HG03108 (cell line): ENCODE data around the gene FADD.

Experiments used
- ATAC-seq: cut with Tn5 transposase; IDR thresholded peaks from one replicate; pipeline ENCODE4 v1.9.1; 2021; ENCODE audit warnings: moderate library complexity; ENCODE audit not compliant: unreplicated experiment

FADD gene, protein sequence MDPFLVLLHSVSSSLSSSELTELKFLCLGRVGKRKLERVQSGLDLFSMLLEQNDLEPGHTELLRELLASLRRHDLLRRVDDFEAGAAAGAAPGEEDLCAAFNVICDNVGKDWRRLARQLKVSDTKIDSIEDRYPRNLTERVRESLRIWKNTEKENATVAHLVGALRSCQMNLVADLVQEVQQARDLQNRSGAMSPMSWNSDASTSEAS

DNA sequence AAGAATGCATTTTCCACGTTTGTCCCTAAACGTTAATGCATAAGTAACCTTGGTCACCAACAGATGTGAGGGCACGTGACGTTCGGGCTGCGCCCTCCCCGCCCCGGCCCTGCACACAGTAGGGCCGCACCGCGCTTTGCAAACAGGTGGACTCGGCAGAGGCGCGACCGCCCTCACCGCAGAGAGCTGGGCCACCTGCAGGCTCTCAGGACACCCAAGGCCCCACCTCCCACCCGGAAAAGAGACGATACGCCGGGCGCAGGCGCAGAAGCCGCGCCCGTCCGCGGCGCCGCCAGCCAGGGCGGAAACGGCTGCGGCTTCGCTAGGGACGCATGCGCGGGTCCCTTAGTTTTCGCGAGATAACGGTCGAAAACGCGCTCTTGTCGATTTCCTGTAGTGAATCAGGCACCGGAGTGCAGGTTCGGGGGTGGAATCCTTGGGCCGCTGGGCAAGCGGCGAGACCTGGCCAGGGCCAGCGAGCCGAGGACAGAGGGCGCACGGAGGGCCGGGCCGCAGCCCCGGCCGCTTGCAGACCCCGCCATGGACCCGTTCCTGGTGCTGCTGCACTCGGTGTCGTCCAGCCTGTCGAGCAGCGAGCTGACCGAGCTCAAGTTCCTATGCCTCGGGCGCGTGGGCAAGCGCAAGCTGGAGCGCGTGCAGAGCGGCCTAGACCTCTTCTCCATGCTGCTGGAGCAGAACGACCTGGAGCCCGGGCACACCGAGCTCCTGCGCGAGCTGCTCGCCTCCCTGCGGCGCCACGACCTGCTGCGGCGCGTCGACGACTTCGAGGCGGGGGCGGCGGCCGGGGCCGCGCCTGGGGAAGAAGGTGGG lies at the start of gene FADD:
FADD (plus strand) TSS at position 377 of the 831 bp plus-strand sequence; CDS start at position 541, 164 bp downstream.
- peak; percentile 68 for ATAC-seq

DNA sequence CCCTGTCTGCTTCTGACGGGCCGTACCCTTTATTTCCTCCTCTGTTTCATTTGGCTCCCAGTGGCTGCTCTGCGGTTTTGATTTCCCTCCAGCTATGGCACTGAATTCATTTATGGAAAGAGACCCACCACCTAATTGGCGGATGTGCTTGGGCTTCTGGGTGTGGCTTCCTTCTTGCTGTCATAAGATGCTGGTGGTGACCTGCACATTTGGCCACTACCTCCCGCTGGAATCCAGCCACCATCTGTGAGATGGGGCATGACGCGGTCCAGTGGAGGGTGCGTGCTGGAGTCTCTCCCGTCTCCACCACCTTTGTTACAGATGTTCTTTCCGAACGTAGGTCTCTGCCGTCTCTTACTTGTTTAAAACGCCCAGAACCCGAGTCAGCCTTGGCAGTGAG lies 47.7 kb upstream of the FADD start:
- no peak for ATAC-seq

DNA sequence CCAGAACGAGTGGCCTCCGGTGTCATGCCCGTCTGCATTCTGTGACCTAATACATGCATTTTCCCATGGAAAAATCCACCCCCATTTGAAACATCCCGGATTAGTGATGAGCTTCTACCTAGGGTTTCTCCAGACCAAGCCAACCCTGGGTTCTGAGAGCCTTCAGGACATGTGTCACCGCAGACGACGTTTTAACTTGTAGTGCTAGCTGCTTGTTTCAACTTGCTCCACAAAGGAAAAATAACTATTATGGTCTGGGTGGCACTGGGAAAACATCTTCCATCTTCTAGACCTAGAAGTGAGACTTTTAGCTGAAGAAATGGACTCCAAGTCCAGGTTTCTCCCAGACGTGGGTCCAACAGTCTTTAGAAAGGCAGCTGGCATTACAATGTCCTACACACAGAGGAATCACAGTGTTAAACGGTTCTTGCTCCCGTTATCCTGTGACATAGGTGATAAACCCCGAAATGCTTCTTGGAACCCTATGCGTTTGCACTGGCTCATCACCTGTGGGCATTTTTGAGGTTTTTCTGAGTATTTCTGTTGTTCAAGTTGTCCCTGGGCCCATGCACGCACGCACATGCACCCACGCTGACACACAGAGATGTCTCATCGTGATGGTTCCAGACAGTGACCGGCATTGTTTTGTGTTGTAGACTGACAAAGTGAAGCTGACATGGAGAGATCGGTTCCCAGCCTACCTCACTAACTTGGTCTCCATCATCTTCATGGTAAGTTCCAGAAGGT lies 46.6 kb upstream of the FADD start:
- no peak for ATAC-seq

DNA sequence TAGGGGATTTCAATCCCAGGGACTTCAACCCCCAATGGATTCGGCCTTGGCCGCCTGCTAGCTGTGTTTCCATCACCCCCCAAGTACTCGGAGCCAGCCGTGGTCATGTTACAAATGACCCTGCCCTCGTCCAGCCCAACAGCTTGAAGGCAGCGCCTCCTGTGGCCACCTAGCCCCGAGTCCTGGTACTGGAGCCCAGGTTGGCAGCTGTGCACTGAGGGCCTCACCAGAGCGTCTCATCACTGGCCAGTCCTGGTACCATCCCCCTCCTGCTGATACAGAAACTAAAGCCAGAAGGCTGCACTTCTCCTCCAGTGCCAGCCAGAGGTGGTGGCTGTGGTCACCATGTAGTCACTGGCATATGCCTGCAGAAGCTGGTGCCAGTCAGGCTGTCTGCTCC lies 44.9 kb upstream of the FADD start:
- ATAC-seq = no peak

DNA sequence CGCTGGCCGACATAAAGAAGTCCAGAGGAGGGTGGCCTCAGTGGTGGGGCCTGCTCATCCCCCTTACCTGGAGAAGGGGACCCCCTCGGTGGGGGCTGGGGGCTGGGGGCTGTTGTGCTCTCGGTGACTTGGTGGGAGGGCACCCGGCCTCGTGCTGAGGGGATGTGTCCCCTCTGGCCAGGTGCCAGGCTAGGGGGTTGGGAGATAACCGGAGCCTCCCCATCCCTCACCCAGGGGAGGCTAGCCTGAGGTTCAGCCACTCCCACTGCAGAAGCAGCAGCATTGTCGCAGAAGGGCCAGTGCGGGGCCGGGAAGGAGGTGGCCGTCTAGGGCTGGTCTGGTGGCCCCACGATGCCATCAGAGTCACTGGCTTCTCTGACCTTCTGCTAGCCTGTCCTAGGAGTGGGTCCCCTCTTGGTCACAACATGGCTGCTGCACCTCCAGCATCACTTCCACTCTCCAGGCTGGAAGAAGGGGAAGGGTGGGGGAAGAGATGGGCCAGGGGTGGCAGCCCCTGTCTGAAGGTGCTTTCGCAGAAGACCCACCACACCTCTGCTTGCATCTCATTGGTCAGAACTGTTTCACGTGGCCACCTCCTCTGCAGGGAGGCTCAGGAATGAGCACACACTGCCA lies 44.2 kb upstream of the FADD start:
- ATAC-seq = no peak

DNA sequence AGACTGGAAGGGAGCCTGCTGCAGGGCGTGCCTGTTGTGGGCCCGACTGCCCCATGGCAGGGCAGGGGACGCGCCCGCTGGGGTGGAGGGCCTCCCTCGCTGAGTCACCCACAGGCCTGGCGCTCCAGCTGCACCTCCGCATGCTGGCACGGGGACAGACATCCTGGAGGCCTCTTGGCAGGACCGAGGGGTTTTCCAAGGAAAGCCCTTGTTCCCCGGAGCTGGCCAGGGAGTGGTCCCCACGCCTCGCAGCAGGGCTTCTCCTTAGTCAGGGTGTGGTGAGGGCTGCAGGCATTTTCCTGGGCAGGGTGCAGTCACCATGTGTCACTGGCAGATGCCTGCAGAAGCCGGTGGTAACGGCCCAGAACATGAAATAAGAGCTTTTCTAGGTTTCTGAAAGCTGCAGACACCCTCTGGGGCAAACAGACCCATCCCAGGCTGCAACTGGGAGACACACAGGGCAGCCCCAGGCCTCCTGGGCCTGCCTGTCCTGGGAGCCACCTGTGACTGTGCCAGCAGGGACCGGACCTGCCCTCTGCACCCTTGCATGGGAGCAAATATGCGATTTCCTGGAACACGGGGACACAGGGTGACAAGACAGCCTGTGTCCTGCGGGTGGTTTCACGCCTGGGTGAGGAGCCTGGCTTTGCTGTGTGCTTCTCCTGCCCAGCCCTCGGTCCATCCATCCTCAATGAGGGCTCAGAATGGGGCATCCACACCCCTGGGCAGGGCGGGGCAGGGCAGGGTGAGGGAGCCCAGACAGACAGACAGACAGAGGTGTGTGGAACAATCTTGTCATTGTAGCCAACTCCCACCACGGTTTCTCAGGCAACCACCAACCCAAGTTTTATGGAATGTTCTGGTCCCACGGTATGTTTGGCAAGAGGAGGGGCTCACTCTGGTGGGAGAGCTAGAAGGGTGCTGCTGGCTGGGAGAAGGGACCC lies 43.2 kb upstream of the FADD start:
- no peak for ATAC-seq

DNA sequence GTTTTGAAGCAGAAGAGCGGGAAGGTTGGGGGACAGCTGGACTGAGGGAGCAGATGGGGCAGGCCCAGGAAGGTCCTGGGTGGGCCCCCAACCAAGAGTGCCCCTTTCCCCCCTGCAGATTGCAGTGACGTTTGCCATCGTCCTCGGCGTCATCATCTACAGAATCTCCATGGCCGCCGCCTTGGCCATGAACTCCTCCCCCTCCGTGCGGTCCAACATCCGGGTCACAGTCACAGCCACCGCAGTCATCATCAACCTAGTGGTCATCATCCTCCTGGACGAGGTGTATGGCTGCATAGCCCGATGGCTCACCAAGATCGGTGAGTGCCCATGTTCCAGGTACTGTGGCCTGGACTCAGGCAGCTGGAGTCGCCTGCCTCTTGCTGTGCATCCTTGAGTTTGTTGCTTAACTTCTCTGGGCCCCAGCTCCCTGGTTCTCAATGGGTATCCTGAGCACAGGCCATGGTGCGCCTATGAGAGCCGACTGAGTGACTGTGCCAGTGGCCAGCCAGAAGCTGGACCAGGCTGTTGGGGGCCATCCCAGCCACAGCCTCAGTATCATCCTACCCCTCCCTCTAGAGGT lies 42.0 kb upstream of the FADD start:
- no peak for ATAC-seq

DNA sequence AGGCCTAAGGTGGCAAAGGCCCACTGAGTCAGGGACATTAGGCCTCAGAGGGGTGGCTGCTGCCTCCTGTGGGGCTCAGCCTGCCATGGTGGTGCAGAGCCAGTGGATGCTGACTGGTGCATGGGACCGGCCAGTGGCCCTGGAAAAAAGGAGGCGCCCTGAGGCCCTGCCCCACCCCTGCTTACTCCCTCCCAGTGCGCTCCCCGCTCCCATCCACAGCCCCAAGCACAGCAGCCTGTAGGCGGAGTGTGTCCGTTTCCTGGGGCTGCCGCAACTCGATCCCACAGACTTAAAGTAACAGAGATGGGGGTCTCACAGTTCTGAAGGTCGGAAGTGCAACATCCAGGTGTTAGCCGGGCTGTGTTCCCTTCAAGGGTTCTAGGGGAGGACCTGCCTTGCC lies 38.4 kb upstream of the FADD start:
- no peak for ATAC-seq

DNA sequence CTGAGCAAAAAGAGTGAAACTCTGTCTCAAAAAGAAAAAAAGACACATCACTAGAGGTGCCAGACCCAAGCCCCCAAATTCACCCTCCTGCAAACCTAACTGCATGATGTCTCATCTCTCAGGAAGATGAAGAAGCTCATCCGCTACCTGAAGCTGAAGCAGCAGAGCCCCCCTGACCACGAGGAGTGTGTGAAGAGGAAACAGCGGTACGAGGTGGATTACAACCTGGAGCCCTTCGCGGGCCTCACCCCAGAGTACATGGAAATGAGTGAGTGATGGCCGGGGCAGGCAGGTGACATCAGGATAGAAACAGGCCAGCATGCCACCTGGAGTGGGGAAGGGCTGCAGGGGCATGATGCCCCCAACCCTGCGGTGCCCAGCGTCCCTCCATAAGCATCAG lies 36.0 kb upstream of the FADD start:
- ATAC-seq = no peak

DNA sequence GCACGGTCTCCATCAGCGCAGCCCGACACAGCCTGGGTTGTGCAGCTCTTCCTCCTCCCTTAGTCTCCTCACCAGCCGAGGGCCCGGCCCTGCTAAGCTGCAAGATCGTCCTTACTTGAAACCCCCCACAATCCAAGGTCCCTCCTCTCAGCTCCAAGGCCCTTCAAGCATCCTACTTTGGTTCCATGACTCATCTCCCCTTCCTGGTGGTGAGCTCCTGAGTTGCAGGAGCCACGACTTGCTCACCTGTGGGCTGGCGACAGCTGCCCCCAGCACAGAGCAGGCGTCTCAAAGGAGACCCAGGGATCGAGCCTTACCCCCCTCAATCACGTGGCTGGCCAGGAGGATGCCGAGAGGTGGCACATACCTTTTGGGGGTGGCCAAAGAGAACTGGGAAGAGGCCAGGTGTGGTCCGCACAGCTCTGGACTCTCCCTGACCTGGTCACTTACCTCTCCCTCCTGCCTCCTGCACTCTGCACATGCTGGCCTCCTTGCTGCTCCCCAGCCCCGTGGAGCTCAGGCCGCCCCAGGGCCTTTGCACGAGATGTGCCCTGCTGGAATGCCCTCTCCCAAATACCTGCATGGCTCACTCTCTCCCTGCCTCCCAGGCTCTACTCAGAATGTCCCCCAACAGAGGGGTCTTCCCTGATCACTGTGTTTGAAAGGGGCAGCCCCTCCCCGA lies 35.2 kb upstream of the FADD start:
- ATAC-seq = no peak

DNA sequence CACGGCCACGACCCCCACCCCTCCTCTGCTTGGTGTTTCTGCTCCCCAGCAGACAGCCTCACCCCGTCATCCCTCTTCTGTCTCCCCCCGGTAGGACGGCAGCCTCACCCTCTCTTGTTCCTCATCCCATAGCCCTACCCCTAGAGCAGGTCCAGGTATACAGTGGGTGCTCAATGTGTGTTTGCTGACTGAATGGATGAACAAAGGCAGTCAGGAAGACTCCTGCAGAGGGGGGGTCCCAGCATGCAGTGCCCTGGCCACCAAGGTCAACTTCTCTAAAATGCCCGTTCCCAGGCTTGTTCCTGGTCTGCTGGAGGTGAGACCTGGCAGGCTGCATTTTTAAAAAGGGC lies 34.7 kb upstream of the FADD start:
- no peak for ATAC-seq

DNA sequence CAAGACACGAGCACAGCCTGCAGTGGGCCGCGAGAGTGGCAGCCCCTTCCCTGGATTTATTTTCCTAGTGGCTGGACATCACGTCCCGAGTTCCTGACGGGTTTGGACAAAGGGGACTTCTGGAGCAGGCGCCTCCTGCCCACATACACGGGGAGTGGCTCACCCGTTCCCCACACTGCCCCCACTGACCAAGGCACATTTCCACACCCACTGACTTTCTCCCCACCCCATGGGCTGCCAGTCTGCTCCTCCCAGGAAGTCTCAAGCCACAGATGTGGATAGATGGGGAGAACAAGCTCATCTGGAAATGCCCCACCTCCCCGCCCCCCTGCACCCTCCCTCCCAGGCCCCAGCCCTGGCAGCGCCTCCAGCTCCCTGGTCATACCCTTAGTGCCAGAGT lies 34.0 kb upstream of the FADD start:
- ATAC-seq = no peak

DNA sequence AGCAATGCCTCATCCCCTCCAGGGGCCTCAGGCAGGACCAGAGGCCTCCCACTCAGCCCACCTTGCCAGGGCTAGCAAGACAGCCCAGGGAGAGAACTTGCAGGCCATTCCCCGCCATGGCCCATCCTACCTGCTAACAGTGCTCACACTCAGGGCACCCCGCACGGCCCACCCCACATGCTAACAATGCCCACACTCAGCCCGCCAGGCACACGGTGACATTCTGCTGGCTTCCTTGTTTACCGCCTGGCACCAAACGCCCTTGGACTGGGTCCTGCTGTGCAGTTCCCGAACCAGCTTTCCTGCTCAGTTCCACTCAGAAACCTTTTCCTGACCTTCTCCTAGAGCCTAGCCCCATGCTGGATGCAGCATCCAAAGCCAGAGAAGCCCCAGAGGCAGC lies 33.5 kb upstream of the FADD start:
- ATAC-seq = no peak

DNA sequence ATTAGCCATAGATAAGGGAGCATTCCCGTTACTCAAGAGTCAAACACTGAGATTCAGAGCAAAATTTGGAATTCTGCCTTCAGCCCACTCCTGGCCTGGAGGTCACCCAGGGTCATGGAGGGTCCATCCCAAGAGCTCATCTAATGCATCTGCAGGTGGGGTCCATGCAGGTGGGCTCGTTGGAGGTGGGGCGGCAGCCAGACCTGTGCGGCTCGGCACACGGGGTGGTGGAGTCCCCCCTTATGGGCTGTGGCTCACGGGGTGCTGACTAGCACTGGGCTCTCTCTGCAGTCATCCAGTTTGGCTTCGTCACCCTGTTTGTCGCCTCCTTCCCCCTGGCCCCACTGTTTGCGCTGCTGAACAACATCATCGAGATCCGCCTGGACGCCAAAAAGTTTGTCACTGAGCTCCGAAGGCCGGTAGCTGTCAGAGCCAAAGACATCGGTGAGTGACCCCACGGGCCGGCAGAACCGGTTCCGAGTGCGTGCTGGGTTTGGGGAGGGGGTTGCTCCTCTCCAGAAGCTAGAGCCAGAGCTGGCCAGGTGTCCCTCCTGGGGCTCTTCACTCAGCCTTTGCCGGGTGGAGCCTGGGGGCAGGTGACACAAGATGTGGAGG lies 32.4 kb upstream of the FADD start:
- no peak for ATAC-seq

DNA sequence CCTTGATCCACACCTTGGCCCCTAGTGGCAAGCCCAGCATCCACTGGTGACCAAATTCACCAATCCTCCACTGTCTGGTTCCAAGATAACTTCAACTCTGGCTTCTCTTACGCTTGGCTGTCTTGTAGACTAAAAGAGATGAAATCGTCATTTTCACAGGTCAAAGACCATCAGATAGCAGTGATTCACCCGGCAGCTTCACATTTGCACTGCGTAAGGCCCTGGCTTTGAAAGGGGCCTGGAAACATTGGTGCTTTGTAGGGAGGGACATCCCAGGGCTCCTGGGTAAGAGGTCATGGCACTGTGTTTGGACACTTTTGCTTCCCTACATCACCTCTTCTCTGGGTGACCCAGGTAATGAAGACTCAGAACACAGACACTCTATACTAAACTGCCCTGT lies 30.1 kb upstream of the FADD start:
- ATAC-seq = no peak

DNA sequence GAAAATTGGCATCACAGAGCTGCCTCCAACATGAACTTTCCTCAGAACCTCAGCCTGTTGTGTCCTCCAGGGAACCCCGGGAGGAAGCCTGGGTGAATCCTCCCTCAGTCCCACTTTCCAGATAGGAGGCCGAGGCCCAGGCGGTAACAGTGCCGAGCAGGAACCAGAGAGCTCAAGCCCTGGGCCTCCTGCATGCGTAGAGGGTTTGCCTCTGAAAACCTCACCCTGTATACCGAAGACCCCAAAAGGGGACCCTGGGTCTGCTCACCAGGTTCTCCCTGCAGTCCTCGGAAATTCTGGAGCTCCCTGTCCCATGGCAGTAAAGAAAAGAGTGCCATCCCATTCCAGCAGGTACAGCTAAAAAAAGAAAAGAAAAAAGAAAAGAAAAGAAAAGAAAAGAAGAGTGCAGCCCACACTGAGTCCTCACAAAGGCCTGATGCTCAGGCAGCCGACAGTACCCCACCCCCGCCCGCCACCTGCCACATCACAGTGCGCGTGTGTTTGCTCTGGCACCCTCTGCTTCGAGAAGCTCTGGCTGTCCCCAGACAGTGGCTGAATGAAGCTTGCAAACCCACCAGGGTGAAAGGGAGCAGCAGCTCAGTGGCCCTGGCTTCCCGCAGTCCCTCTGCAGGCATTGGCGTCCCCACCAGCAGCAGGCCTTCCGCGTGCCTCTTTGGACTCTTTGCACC lies 28.4 kb upstream of the FADD start:
- no peak for ATAC-seq

DNA sequence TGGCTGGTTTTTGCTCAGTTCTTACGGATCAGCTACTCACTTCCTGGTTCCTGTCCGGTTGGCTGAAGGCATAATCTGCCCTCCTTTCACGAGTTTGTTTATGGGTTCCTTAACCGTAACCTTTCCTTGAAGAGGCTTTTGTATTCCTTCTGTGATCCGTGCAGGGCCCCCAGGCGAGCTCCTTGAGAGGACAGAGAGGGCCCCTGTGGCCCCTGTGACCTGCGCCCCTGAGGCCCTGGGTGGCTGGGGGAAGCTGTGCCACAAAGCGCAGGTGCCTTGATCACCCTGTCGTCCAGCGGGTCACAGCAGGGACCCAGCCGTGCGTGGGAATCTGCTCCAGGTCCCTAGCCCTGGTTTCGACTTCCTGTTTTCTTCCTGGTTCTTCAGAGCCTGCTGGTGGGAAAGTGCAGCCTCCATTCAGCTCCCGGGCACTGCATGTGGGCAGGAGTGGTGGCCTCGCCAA lies 27.8 kb upstream of the FADD start:
- ATAC-seq = no peak

DNA sequence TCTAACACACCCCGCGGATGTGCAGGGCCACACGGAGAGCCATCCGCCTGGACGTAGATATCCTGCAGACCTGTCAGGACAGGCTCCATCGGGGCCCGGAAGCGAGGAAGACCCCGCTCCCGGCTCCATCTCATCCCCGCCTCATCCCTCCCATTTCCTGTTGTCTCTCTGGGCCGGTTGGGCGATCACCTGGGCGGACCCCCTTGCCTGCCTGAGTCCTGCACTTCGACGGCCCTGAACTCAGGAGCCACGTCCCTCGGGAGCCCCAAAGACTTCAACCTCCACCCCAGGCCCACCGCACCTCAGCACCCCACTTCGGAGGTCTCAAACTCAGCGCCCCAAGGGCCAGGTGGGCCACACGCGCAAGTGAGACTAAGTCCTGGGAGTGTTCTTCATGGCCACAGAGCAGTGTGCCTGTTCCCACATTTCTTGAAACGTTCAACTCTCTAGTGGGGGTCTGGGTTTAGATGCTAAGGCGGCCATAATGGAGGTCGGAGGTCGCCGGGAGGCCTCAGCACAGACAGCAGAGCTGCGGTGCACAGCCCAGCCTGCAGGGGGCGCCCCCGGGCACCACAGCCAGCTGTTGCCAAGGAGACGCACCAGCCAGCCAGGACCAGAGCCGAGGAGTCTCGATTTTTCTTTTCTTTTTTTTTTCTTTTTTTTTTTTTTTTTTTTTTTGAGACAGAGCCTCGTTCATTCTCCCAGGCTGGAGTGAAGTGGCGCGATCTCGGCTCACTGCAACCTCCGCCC lies 26.0 kb upstream of the FADD start:
- no peak for ATAC-seq
